M059J (cell line): ENCODE data around the gene SUPT20HL2. TPM values are rescaled to one million over a fixed set of nuclear protein-coding genes. Genes with fewer than 3 reads are reported as not detected.
A peak's percentile ranks its signal among the peaks of the same experiment; 100 is the strongest.
"Not testable (repeated sequence)": the region's sequence is repeated elsewhere in the genome, so short reads cannot be mapped to it uniquely, and the experiment has no call there.

Source experiments
- DNase-seq: peaks from one replicate; pipeline ENCODE4 v3.0.0-alpha.2; 2012; ENCODE audit warnings: low read depth
- total RNA-seq: library from RNA; depleted of rRNA; stranded (reverse); fragments of >200 nt; shearing (Covaris generic); gene quantifications from 2 replicates; pipeline ENCODE4 v1.2.3, GENCODE V29; 2014

The SUPT20HL2 gene
- total RNA-seq, 1 experiment from 2014 or later, result 0.17 TPM

DNA sequence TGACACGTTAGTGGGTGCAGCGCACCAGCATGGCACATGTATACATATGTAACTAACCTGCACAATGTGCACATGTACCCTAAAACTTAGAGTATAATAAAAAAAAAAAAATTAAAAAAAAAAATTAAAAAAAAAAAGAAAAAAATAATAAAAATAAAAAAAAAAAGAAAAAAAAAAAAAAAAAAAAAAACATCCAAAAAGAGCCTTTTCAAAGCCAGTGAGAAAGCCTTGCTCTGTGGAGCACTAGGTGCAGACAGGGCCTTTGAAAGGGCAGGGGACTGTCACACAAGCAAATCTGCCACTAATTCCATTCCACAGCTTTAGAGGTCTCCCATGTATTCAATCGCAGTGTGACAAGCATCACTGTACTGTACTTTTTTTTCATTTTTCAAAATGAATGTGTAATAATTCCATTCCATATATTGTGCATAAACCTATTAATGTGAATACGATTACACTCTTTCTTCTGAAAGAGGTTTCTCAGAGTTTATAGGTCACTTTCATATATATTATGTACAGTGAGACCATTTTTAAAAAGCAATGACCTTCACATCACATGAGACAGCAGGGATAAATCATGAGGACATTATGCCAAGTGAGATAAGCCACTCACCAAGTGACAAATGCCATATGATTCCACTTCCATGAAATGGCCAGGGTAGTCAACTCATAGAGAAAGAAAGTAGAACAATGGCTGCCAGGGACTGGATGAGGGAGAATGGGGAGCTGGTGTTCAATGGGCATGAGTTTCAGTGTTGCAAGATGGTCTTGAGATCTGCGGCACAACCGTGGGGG, 4.1 kb downstream of the SUPT20HL2 start:
- DNase-seq, result not testable (repeated sequence)

DNA sequence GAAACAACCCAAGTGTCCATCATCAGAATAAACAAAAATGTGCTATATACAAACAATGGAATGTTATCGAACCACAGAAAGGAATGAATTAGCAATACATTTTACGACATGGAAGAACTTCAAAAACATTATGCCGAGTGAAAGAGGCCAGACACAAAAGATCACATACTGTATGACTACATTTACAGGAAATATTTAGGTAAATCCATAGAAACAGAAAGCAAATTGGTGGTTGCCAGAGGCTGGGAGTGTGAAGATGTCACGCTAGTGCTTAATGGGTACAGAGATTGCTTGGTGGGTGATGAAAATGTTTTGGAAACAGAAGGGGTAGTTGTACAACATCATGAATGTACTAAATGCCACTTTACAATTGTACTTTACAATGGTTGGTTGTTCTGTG, 5.1 kb downstream of the SUPT20HL2 start:
- not testable (repeated sequence) for DNase-seq

DNA sequence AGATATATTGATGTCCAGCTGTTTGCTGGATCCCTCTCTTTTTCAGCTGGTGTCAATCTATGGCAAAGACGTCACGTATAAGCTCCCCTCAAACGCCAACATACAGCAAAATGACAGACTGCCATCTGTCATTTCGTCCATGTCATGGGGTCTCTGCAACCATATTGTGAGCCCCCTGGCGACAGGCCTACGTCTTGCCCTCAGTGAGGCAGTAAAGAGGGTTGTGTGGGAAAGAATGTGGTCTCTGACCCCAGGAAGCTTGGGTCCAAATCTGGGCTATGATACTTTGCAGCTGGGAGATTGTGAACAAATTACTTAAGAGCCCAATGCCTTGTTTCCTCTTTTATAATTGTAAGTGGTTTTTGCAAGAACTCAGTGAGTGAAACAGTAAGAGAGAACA, 7.4 kb downstream of the SUPT20HL2 start:
- no peak for DNase-seq

DNA sequence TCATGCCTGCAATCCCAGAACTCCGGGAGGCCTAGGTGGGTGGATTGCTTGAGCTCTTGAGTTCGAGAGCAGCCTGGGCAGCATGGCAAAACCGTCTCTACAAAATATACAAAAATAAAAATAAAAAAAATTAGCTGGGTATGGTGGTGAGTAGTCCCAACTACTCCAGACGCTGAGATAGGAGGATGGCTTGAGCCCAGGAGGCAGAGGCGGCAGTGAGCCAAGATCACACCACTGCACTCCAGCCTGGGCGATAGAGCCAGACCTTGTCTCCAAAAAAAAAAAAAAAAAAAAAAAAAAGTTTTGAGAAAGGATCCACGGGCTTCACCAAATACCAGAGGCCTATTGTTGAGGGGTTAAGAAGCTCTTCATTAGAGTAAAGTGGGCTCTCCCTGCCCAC, 8.0 kb downstream of the SUPT20HL2 start:
- no peak for DNase-seq

DNA sequence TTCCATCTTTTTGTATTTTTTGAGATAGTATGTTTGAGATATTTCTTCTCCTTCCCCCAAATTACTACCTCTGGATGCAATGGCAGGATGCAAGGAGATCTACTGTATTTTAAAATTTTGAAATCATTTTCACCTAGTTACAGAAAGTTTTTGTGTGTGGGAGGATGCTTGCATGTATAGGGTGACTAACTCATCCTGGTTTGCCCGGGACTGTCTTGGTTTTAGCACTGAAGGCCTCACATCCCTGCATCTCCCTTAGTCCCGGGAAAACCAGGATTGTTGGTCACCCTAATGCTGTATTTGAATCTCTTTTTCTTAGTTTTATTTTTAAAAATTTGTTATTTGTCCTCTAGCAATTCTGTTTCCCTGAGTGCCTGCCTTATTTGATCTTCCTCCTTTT, 12.1 kb downstream of the SUPT20HL2 start:
- no peak for DNase-seq

DNA sequence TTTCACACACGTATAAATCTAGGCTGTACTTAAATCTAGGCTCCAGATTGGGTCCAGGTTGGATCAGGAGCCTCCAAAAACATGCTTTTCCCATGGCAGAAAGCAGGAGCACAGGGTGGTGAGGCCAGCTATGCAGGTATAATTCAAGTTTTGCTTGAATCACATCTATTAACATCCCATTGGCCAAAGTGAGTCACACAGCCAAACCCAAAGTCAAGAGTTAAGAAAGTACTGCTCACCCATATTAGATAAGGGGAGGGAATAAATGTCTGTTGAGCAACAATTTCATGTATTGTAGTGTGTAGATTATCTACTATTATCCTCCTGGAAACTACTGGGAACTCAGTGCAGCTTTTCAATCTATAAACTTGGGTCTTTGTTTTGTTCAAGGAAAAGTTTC, 12.8 kb downstream of the SUPT20HL2 start:
- no peak for DNase-seq

DNA sequence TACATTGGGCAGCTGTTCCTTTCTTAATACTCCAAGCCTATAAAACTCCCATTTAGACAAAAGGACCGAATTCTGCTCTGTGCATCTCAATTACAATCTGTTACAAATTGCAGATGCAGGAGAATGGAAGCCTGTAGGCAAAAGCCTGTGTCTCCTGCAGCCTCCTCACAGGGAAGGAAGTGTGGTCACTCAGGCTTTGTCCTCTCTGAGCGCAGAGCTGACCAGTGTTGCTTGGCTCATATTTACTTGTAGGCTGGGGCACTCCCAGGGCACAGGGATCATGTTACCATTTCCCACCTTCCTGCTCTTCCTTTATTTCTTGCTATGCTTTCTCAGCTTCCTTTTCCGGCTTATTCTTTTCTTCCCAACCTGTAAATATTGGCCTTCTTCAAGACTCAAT, 15.7 kb downstream of the SUPT20HL2 start:
- peak; percentile 60 for DNase-seq

DNA sequence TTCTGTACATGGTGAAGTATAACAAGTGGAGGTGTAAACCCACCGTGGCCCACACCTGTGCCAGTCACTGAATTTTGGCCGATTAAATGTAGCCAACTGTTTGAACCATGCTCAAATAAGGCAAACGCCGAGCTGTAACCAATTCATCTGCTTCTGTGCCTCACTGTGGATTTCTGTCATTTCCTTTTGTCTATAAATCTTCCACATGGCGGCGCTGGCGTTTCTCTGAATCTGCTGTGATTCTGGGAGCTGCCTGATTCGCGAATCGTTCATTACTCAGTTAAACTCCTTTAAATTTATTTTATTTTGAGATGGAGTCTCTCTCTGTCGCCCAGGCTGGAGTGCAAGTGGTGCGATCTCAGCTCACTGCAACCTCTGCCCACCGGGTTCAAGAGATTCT, 19.2 kb downstream of the SUPT20HL2 start:
- peak; percentile 57 for DNase-seq

DNA sequence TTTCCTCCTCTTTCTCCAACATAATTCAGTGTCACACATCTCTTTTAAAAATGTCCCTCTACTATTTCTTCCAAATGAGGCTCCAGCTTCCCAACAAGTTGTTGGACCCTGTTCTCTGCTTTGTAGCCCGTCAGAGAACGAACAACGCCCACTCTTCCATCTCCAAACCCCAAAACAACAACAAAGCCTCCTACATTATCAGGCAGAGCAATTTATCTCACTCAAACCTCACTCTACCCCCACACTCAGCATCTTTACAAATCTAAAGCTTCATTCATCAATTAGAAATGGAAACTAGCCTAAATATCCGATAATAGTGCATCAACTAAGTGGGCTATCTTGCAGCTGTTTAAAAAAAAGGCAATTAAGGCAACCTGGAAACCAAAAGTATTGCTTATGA, 20.5 kb downstream of the SUPT20HL2 start:
- DNase-seq, result no peak

DNA sequence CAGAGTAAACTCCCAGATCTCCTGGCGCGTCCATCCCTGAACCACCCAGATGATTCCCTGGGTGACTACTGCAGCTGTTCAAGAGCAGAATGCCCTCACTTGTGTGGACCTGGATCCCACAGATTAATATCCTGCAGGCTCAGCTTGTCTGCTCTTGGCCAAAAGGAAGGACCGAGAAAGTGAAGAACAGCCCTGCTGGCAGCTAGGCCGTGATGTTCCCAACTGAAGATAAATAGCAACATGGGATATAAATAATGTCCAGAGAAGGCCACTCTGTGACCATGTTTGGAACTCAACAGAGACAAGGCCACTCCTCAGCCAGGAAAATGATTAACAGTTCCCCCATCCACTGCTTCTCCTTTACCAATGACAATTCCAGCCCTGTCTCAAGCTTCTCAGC, 21.5 kb downstream of the SUPT20HL2 start:
- no peak for DNase-seq

DNA sequence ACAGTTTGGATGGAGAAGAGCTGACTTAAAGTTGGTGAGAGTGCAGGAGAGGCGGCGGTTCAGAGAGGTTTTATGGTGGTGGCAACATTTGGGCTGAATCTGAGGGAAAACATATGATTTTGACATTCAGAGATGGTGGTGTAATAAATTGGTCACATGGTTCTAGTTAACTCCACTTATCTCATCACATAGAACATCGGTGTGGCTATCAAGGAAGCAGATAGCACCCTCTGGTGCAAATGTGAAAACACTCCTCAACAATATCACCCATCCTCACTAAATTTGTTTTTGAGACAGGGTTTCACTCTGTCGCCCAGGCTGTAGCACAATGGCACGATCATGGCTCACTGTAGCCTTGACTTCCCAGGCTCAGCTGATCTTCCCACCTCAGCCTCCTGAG, 28.8 kb downstream of the SUPT20HL2 start:
- peak; percentile 24 for DNase-seq

DNA sequence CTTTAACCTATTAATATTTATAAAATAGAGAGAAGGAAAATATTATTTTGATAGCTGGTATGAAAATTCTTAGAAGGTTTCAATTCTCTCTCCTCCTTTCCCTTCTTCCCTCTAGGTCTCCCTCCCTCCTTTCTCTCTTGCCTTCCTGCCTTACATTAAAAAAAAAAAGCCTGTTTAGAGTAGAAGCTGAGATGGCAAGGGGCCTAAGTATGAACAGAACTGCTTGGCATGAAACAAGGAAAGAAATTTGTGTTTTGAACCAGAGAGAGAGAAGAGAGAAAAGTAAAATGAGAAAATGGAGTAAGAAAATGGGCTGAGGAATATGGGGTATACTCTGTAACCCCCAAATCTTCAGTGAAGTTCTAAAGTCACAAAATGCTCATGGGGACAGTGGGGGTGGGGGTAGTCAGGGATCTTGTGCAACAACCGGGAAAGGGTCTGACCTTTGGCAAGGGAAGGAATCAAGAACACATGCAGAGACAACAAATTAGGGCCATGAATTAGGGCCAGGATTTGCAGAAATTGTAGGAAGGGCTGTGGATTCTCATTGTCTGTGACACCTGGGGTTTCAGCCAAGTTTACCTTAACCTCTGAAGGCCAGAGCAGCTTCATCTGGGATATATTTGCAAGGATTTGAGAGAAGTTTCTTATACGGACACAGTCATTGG, 30.6 kb downstream of the SUPT20HL2 start:
- no peak for DNase-seq

DNA sequence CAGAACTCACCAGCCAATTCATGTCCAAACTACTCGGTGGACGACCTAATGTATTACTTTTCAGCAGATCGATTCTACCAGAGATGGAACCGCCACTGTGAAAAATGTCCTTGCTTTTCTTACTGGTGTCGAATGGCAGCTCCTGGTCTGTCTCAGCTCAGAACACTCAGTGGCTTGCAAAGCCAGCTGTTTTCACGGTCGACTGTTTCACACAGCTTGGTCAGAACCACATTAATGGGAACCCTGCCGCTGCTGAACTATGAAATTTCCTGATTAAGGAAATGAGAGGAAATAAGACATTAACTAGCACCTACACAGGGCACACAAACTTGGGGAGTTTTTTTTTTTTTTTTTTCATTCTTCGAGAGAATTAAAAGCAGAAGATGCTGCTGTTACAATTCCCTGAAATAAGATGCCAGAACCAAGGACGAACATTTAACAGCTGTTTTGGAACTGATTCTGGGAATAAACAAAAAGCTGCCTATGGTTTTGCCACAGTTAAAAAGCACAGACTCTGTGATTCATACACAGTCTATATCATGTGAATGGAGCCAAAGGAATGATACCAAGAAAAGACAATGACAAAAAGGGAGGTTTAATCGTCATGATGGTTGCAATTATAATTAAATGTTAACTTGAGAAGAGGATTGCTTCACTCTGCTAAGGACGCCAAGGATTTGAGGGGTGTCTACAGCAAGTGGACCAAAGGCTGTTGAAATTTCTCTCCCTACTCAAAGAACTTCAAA, 31.3 kb downstream of the SUPT20HL2 start:
- DNase-seq, result peak; percentile 10

DNA sequence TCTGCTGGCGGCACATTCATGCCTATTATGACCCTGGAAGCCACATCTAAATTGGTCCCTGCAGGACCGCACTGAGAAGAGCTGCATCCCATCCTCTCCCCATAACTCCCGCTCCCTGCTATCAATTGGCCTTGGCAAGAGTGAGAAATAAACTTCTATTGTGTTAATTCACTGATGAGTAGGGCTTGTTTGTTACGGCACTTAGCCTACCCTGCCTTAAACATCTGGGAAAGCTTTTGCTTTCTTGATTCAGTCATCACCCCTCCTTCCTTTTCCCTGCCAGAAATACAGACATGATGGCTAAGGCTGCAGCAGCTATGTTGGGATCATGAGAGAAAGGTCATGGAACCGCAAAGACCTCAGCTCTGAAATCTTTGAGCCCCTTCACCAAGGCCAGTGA, 36.5 kb downstream of the SUPT20HL2 start:
- no peak for DNase-seq

DNA sequence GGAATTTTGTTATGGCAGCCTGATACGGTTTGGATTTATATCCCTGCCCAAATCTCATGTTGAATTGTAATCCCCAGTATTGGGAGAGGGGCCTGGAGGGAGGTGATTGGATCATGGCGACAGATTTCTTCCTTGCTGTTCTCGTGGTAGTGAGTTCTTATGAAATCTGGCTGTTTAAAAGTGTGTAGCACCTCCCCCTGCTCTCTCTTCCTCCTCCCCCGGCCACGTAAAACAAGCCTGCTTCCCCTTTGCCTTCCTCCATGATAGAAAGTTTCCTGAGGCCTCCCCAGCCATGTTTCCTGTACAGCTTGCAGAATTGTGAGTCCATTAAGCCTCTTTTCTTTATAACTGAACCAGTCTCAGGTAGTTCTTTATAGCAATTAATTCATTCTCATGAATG, 37.9 kb downstream of the SUPT20HL2 start:
- DNase-seq, result no peak

DNA sequence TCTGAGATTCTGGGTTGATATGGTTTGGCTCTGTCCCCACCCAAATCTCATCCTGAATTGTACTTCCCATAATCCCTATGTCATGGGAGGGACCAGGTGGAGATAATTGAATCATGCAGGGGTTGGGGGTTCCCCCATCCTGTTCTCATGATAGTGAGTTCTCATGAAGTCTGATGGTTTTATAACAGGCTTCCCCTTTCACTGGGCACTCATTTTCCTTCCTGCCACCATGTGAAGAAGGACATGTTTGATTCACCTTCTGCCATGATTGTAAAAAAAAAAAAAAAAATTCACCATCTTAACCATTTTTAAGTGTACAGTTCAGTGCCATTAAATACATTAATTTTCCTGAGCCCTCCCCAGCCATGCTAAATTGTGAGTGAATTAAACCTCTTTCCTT, 42.6 kb downstream of the SUPT20HL2 start:
- DNase-seq, result no peak

DNA sequence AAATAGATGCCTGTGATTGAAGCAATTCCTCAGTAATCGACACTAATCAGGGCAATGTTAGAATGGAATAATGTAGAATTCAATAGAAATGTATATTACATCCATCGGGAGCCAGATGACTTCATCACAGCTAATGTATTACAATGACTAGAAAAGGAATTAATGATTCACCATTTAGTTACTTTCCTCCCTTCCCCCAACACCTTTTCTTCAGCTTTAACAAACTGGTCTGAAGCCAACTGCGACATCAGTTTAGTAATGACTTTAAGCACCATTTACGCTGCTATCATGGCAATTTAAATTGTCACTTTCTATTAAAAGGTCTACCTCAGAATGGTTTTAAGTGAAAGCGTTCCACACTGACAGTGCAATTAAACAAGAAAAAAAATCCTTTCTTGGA, 45.1 kb downstream of the SUPT20HL2 start:
- no peak for DNase-seq

DNA sequence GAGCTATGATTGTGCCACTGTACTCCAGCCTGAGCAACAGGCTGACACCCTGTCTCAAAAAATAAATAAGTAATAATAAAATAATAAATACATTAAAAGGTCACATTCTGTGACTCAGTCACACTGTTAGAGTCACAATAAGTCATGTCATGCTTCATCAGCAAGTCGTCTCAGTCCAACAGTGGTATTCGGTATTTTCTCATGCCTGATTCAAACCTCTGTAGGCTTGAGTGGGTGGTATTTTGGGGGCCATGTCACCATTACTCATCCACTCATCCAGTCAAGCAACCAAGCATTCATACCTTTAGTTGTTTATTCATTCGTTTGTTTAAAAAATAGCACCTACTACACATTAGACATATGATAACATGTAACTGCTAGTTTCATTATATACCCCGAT, 46.9 kb downstream of the SUPT20HL2 start:
- DNase-seq, result peak; percentile 49

DNA sequence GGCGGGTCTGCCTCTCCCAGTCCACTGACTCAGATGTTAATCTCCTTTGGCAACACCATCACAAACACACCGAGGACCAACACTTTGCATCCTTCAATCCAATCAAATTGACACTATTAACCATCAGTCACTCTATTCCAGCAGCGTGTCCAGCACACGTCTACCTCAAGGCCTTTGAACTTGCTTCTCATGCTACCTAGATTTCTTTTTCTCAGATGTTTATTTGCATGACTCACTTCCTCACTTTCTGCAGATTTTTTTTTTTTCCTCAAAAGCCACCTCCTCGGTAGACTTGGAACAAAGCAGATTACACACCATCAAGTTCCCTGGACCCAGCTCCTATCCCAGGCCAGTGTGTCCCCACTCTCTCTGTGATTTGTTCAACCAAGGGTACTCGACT, 49.5 kb downstream of the SUPT20HL2 start:
- DNase-seq, result peak; percentile 75

DNA sequence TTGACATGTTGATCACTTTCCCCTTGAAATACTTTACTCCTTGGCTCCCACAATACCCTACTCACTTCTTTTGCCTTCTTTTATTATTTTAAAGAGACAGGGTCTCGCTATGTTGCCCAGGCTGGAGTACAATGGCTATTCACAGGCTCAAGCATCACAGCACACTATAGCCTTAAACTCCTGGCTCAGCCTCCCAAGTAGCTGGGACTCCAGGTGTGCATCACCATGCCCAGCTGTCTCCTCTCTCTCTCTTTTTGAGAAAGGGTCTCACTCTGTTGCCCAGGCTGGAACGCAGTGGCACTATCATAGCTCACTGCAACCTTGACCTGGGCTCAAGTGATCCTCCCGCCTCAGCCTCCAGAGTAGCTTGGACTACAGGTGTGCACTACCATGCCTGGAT, 51.6 kb downstream of the SUPT20HL2 start:
- no peak for DNase-seq
